Adrenal gland (tissue), 12 donors: ENCODE data around the gene ACVR2B. TPM values are rescaled to one million over a fixed set of nuclear protein-coding genes. Genes with fewer than 3 reads are reported as not detected.
"Not testable (repeated sequence)": the region's sequence is repeated elsewhere in the genome, so short reads cannot be mapped to it uniquely, and the experiment has no call there.

Source experiments
- DNase-seq, 7 donors: peaks; one replicate each; pipeline ENCODE4 v3.0.0-alpha.2; 2019 to 2020
- H3K27ac ChIP-seq, 5 donors: fragments of 200-600 bp; sonication (generic) in 4 of 5; 1 replicate in 3 of 5; 2 replicates in 2 of 5; pipeline versions ENCODE4 v1.5.1 to v1.8.0; 2016 to 2020; ENCODE audit warnings: mild to moderate bottlenecking in 1 of 5
- H3K27me3 ChIP-seq: fragments of 200-600 bp; 2 replicates; pipeline ENCODE4 v1.8.0; 2021
- H3K36me3 ChIP-seq, 2 donors: fragments of 200-600 bp; replicated peaks in 1 of 2; 1 replicate in 1 of 2; 2 replicates in 1 of 2; pipeline versions ENCODE4 v1.5.1 to v1.8.0; 2018 to 2022
- H3K4me1 ChIP-seq, 2 donors: fragments of 200-600 bp; replicated peaks in 1 of 2; 1 replicate in 1 of 2; 2 replicates in 1 of 2; pipeline versions ENCODE4 v1.5.1 to v1.8.0; 2018 to 2021
- H3K4me3 ChIP-seq, 4 donors: fragments of 200-600 bp; sonication (generic) in 3 of 4; one replicate each; pipeline ENCODE4 v1.5.1; 2016 to 2018
- H3K9me3 ChIP-seq, 3 donors: fragments of 200-600 bp; sonication (generic) in 1 of 3; replicated peaks in 1 of 3; 1 replicate in 2 of 3; 2 replicates in 1 of 3; pipeline versions ENCODE4 v1.5.1 to v1.8.0; 2016 to 2021
- CTCF ChIP-seq, 6 experiments: fragments of 450-650 bp in 4 of 6; fragments of 200-600 bp in 2 of 6; sonication (generic) in 1 of 6; IDR thresholded peaks; 1 replicate in 5 of 6; 2 replicates in 1 of 6; pipeline versions ENCODE4 v1.5.1 to v1.8.0; 2016 to 2021; ENCODE audit warnings: antibody characterized with exemption in 6 of 6, mild to moderate bottlenecking in 2 of 6, moderate library complexity in 1 of 6
- POLR2A ChIP-seq, 2 donors: fragments of 450-650 bp; IDR thresholded peaks; one replicate each; pipeline ENCODE4 v1.6.1; 2017; ENCODE audit warnings: antibody characterized with exemption in 2 of 2, mild to moderate bottlenecking in 2 of 2, moderate library complexity in 1 of 2
- WGBS, 4 donors: extraction: QIAGEN DNeasy Blood & Tissue Kit in 2 of 4; methylation state at CpG; one replicate each; pipeline versions ENCODE4 v1.1.5 to v1.1.7; 2013 to 2017; 5-methylcytosine and 5-hydroxymethylcytosine counted together
- intact Hi-C, 2 donors: fragments of 100-400 bp; cut with DNase I; formaldehyde crosslinking; loops; one replicate each; pipeline versions ENCODE4 v1.14.1 to v1.15.0; 2022 to 2023
- polyA plus RNA-seq, 3 donors: library from polyadenylated mRNA; stranded (reverse); fragments of 200-250 nt in 2 of 3; fragments of 350-450 nt in 1 of 3; fragmentation: Illumina TruSeq in 1 of 3; extraction: RNeasy Lipid Tissue Mini Kit (QIAGEN cat#74804) in 1 of 3; gene quantifications; one replicate each; pipeline ENCODE4 v1.2.3, GENCODE V29; 2013 to 2014
- total RNA-seq, 9 donors: library from RNA; depleted of rRNA in 4 of 9; stranded (reverse); fragments of >200 nt in 4 of 9; fragments of 120-200 nt in 1 of 9; fragmentation: NEBNext Ultra II Directional in 1 of 9; extraction: Animal tissue kit (Norgen Biotek cat#: 25700) in 1 of 9; gene quantifications; one replicate each; pipeline versions ENCODE4 v1.1.0 to v1.2.4, GENCODE V29; 2013 to 2023
- donor health status: healthy with polysubstance abuse.
- donor health status: Bipolar disorder and iron deficiency.
- donor health status: DM: yes; HTN: yes; CAD: no.
- donor health status: DM: no; HTN: no; CAD: no.
- donor health status: DM: no; HTN: no; CAD: no.
- donor health status: DM: yes; HTN: yes; CAD: no.

The ACVR2B gene
- total and polyA plus RNA-seq, 12 donors = 1.8 to 20.2 (median 11.6) TPM

- intact Hi-C loops = no loop called here
- DNase-seq = no peak
- H3K4me3 ChIP-seq = no peak overlapping the region
- H3K9me3 ChIP-seq = no peaks in the 10 kb centered on the region
- 86 to 92% (median 90%) methylated on average over 7 of the region's 7 CpGs for WGBS, 4 donors
- no peak overlapping the region for H3K27ac ChIP-seq
- no peaks in the 10 kb centered on the region for H3K4me1 ChIP-seq
- no peak for TF ChIP-seq POLR2A (IDR thresholded peaks at IDR 0.05)
- no peak for TF ChIP-seq CTCF (IDR thresholded peaks at IDR 0.05)
- no peaks in the 10 kb centered on the region for H3K27me3 ChIP-seq
- H3K36me3 ChIP-seq = no peaks in the 10 kb centered on the region
Observed at GRCh38 chr3:38421679-38422336, 31.9 kb upstream of the ACVR2B start.

DNA sequence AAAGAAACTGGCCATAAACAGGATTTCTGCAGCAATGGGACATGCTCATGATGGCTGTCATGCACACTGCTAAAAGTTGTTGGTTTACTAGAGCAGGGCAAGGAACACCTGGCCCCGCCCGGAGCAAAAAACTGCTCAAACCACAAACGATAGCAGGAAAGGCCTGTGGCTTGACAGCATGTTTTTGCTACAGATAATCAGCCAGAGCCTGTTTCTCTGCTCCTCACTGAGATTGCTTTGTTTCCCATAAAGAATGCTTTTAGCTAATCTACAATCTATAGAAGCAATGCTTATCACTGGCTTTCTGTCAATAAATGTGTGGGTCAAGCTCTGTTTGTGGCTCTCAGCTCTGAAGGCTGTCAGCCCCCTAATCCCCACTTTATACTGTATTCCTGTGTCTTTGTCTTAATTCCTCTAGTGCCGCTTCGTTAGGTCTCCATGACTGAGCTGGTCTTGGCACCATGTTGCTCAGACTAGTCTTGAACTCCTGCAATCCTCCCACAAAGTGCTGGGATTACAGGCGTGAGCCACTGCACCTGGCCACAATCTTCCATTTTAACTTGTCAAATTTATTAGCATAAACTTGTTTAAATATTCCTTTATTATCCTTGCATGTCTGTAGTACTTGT, 26.8 kb upstream of the ACVR2B start:
- H3K4me1 ChIP-seq, H3K27ac ChIP-seq, H3K4me3 ChIP-seq, H3K9me3 ChIP-seq, intact Hi-C loops, H3K27me3 ChIP-seq, H3K36me3 ChIP-seq, DNase-seq: not testable (repeated sequence)
- WGBS, 4 donors = 74 to 90% (median 80%) methylated on average over 6 of the region's 6 CpGs

- DNase-seq, H3K4me3 ChIP-seq, H3K27ac ChIP-seq, H3K27me3 ChIP-seq, H3K4me1 ChIP-seq, intact Hi-C loops, H3K36me3 ChIP-seq: not testable (repeated sequence)
- peaks cover 0 to 19% (median 0%) of the 10 kb centered on the region in 3 donors for H3K9me3 ChIP-seq
- WGBS, 4 donors = 93 to 99% (median 95%) methylated on average over 4 to 5 of the region's 5 CpGs
Observed at GRCh38 chr3:38432871-38433658, 20.6 kb upstream of the ACVR2B start.

DNA sequence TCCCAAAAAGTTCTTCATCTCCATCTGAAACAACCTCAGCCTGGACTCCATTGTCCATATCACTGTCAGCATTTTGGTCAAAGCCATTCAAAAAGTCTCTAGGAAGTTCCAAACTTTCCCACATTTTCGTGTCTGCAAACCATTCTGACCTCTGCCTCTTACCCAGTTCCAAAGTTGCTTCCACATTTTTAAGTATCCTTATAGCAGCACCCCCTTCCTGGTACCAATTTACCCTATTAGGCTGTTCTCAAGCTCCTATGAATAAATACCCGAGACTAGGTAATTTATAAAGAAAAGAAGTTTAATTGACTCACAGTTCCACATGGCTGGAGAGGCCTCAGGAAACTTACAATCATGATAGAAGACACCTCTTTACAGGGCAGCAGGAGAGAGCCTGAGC, 20.0 kb upstream of the ACVR2B start:
- 66 to 92% (median 80%) methylated on average over 2 of the region's 2 CpGs for WGBS, 4 donors
- H3K4me1 ChIP-seq, DNase-seq, H3K4me3 ChIP-seq, H3K36me3 ChIP-seq, H3K27ac ChIP-seq, intact Hi-C loops, H3K27me3 ChIP-seq: not testable (repeated sequence)
- H3K9me3 ChIP-seq = peaks cover 0 to 19% (median 0%) of the 10 kb centered on the region in 3 donors

GRCh38 chr3:38438436-38439069, 15.1 kb upstream of the ACVR2B start:
- H3K9me3 ChIP-seq, H3K4me1 ChIP-seq, H3K36me3 ChIP-seq, H3K27ac ChIP-seq, intact Hi-C loops, H3K27me3 ChIP-seq, H3K4me3 ChIP-seq: not testable (repeated sequence)
- peak in 6 of 7 donors; percentile 39 to 65 (median 56) for DNase-seq
- 42 to 48% (median 43%) methylated on average over 5 of the region's 5 CpGs for WGBS, 4 donors

DNA sequence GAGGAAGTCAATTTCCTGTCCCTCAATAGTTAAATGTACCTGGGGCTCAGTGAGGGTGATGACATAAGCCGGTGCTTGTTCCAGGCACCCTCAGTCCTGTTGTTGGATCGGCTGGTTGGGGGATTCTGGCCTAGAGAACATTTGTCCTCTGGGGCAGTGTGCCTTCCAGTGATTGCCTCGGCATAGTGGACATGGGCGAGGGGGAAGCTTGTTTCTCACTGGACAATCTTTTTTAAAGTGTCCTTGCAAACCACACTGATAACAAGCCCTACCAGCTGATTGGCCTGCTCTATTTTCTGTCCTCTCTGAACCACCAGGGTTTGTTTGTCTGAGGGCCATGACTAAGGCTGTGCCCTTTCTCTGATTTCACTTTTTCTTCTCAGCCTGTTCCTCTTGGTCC, 10.5 kb upstream of the ACVR2B start:
- peak overlapping the region in 4 of 5 donors; percentile 31 to 69 (median 54) for H3K27ac ChIP-seq
- H3K36me3 ChIP-seq, H3K9me3 ChIP-seq, H3K4me3 ChIP-seq, intact Hi-C loops, H3K27me3 ChIP-seq, H3K4me1 ChIP-seq: not testable (repeated sequence)
- 20 to 53% (median 36%) methylated on average over 3 to 4 of the region's 4 CpGs for WGBS, 4 donors
- DNase-seq = peak in 6 of 7 donors; percentile 50 to 71 (median 62)
